Measurements from ENCODE around the gene USP7. TPM values are rescaled to one million over a fixed set of nuclear protein-coding genes. Genes with fewer than 3 reads are reported as not detected.
A peak's percentile ranks its signal among the peaks of the same experiment; 100 is the strongest.

Gene USP7
- polyA plus RNA-seq, 1 donor (not counting 4 experiments of a cell fraction or from before 2014, with no cell fraction given) = 63.4 TPM

DNA sequence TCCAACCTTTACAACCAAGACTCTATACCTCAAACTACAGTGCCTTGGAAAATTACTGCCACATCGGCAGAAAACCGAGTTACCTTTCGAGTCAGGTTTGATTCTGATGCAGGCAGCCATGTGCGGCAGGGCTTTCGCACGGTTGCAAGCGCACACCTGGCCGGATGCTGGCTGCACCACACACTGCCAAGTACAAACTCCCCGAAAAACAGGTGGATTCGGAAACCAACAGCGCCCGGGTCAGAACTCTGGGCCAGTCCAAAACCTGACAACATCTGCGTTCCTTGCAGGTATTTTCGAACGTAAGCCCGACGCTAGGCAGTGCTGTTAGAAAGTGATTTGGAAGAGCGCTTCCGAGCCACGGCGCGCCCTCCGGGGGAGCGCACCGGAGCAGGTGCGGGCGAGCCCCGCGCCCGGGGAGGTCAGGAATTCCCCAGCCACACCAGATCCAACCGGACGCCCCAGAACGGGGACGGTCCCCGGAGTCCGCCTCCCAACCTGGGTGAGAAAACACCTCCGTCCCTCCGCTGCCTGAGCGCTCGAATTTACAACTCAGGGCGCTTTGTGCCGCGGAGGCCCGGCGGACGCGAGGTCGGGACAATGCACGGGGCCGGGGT lies 1.2 kb downstream of the USP7 start:
- DNase-seq (ENCODE audit: low read depth, low spot score) = no peak
- H3K9ac ChIP-seq (ENCODE audit: control insufficient read depth, extremely low read depth, insufficient read depth, low read length) = peak overlapping the region; percentile 83
- H2AFZ ChIP-seq (ENCODE audit: control insufficient read depth, low read length) = no peak overlapping the region
- no peak for TF ChIP-seq EZH2 (IDR thresholded peaks at IDR 0.05; ENCODE audit: low read length)
- TF ChIP-seq, protein P1, sequence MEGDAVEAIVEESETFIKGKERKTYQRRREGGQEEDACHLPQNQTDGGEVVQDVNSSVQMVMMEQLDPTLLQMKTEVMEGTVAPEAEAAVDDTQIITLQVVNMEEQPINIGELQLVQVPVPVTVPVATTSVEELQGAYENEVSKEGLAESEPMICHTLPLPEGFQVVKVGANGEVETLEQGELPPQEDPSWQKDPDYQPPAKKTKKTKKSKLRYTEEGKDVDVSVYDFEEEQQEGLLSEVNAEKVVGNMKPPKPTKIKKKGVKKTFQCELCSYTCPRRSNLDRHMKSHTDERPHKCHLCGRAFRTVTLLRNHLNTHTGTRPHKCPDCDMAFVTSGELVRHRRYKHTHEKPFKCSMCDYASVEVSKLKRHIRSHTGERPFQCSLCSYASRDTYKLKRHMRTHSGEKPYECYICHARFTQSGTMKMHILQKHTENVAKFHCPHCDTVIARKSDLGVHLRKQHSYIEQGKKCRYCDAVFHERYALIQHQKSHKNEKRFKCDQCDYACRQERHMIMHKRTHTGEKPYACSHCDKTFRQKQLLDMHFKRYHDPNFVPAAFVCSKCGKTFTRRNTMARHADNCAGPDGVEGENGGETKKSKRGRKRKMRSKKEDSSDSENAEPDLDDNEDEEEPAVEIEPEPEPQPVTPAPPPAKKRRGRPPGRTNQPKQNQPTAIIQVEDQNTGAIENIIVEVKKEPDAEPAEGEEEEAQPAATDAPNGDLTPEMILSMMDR (optimal IDR thresholded peaks at IDR 0.05 in 1 of 3, IDR thresholded peaks at IDR 0.05 in 1 of 3, conservative IDR thresholded peaks at IDR 0.05 in 1 of 3; ENCODE audit: extremely low read depth in 1 of 3, insufficient read depth in 2 of 3, low read length in 3 of 3) = no peak
- dilution Hi-C loops (cut with MboI; ENCODE audit: extremely low pct_ligation_motif_present, low sequenced_read_pairs) = no loop called here
- H3K27me3 ChIP-seq (ENCODE audit: control insufficient read depth, extremely low read depth, insufficient read depth, low read length) = no peaks in the 10 kb centered on the region
- peak overlapping the region; percentile 71 for H3K27ac ChIP-seq (ENCODE audit: control insufficient read depth, insufficient read depth, low read length)
- peaks cover 10% of the 10 kb centered on the region for H3K9me1 ChIP-seq (ENCODE audit: control insufficient read depth, extremely low read depth, insufficient read depth, low read length)
- H3K4me1 ChIP-seq (ENCODE audit: control insufficient read depth, extremely low read depth, insufficient read depth, low read length) = peaks cover 41% of the 10 kb centered on the region
- H3K36me3 ChIP-seq (ENCODE audit: control insufficient read depth in 2 of 2, extremely low read depth in 1 of 2, insufficient read depth in 2 of 2, low read length in 2 of 2) = peaks cover 0 to 3% of the 10 kb centered on the region in 2 experiments
- H3K79me2 ChIP-seq (ENCODE audit: control insufficient read depth, insufficient read depth, low read length) = peaks cover 56% of the 10 kb centered on the region
- FAIRE-seq = no peak
- peak overlapping the region; percentile 66 to 96 (median 94) for H3K4me3 ChIP-seq (ENCODE audit: control insufficient read depth in 2 of 3, extremely low read depth in 1 of 3, insufficient read depth in 2 of 3, low read depth in 1 of 3, low read length in 3 of 3)
- peak overlapping the region; percentile 100 for H3K4me2 ChIP-seq (ENCODE audit: control insufficient read depth, extremely low read depth, insufficient read depth, low read depth, low read length)
- no peaks in the 10 kb centered on the region for H3K9me3 ChIP-seq (ENCODE audit: control insufficient read depth, low read depth, low read length)
- peaks cover 37% of the 10 kb centered on the region for H4K20me1 ChIP-seq (ENCODE audit: control insufficient read depth, extremely low read depth, insufficient read depth, low read length)

DNA sequence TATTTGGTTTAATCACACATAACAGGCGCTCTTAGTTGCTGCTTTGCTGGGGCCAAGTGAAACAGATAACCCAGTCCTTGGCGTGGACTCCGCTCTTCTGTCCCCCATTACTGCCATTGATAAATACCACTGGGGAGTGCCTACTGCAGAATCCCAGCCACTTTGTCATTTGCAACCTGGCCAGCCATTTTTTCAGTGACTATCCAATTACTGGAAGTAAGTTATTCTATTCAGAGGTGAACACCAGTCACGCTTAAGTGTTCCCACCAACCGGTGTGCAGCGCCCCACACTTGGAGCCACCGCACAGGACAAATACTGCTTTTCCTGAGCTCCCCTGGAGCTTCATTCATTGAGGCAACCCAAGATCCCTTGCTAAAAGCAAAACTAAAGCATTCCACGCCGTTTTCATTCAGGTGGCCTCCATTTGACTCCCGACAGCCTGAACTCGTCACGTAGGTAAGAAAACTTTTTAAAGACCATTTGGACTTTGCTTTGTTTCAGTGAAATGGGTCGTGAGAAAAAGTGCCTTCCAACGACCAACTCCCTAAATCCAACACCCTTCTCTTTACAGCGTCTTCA lies 1.8 kb downstream of the USP7 start:
- Histone ChIP-seq H3K79me2 (ENCODE audit: control insufficient read depth, insufficient read depth, low read length) (peaks cover 62% of the 10 kb centered on the region), H3K4me2 (ENCODE audit: control insufficient read depth, extremely low read depth, insufficient read depth, low read depth, low read length) (peak overlapping the region; percentile 100), H3K4me1 (ENCODE audit: control insufficient read depth, extremely low read depth, insufficient read depth, low read length) (peaks cover 46% of the 10 kb centered on the region), H4K20me1 (ENCODE audit: control insufficient read depth, extremely low read depth, insufficient read depth, low read length) (peaks cover 41% of the 10 kb centered on the region), H3K9me3 (ENCODE audit: control insufficient read depth, low read depth, low read length) (no peaks in the 10 kb centered on the region), H2AFZ (ENCODE audit: control insufficient read depth, low read length) (no peak overlapping the region), H3K4me3 (ENCODE audit: control insufficient read depth in 2 of 3, extremely low read depth in 1 of 3, insufficient read depth in 2 of 3, low read depth in 1 of 3, low read length in 3 of 3) (peak overlapping the region; percentile 66 to 96 (median 94)), H3K9ac (ENCODE audit: control insufficient read depth, extremely low read depth, insufficient read depth, low read length) (peak overlapping the region; percentile 83), H3K9me1 (ENCODE audit: control insufficient read depth, extremely low read depth, insufficient read depth, low read length) (peaks cover 10% of the 10 kb centered on the region), H3K27me3 (ENCODE audit: control insufficient read depth, extremely low read depth, insufficient read depth, low read length) (no peaks in the 10 kb centered on the region), H3K27ac (ENCODE audit: control insufficient read depth, insufficient read depth, low read length) (peak overlapping the region; percentile 71), H3K36me3 (ENCODE audit: control insufficient read depth in 2 of 2, extremely low read depth in 1 of 2, insufficient read depth in 2 of 2, low read length in 2 of 2) (peaks cover 0 to 3% of the 10 kb centered on the region in 2 experiments)
- dilution Hi-C loops (cut with MboI; ENCODE audit: extremely low pct_ligation_motif_present, low sequenced_read_pairs) = no loop called here
- FAIRE-seq = no peak
- no peak for TF ChIP-seq EZH2 (IDR thresholded peaks at IDR 0.05; ENCODE audit: low read length)
- TF ChIP-seq, protein P1 (optimal IDR thresholded peaks at IDR 0.05 in 1 of 3, IDR thresholded peaks at IDR 0.05 in 1 of 3, conservative IDR thresholded peaks at IDR 0.05 in 1 of 3; ENCODE audit: extremely low read depth in 1 of 3, insufficient read depth in 2 of 3, low read length in 3 of 3) = no peak
- no peak for DNase-seq (ENCODE audit: low read depth, low spot score)
